Adrenal gland (tissue), 5 donors: Measurements from ENCODE around the gene WDR20.

Source experiments
- CTCF ChIP-seq, 6 experiments: fragments of 450-650 bp in 4 of 6; fragments of 200-600 bp in 2 of 6; sonication (generic) in 1 of 6; IDR thresholded peaks; 1 replicate in 5 of 6; 2 replicates in 1 of 6; pipeline versions ENCODE4 v1.5.1 to v1.8.0; 2016 to 2021; ENCODE audit warnings: antibody characterized with exemption in 6 of 6, mild to moderate bottlenecking in 2 of 6, moderate library complexity in 1 of 6
- POLR2A ChIP-seq, 2 donors: fragments of 450-650 bp; IDR thresholded peaks; one replicate each; pipeline ENCODE4 v1.6.1; 2017; ENCODE audit warnings: antibody characterized with exemption in 2 of 2, mild to moderate bottlenecking in 2 of 2, moderate library complexity in 1 of 2
- donor health status: DM: no; HTN: no; CAD: no.

- no peak for TF ChIP-seq CTCF (IDR thresholded peaks at IDR 0.05)
- no peak for TF ChIP-seq POLR2A (IDR thresholded peaks at IDR 0.05)
Observed at GRCh38 chr14:102126807-102127455, 12.8 kb upstream of the WDR20 start.
